Transverse colon (tissue), 4 donors: Measurements from ENCODE around the gene DCLRE1B. TPM values are rescaled to one million over a fixed set of nuclear protein-coding genes. Genes with fewer than 3 reads are reported as not detected.

ENCODE experiments used
- DNase-seq: peaks from one replicate; pipeline ENCODE4 v3.0.0-alpha.2; 2019
- H3K27ac ChIP-seq, 4 donors: fragments of 200-600 bp; sonication (generic); 2 replicates each; pipeline ENCODE4 v1.5.1; 2016 to 2018; ENCODE audit warnings: inconsistent platforms in 4 of 4
- H3K27me3 ChIP-seq: fragments of 200-600 bp; sonication (generic); 2 replicates; pipeline ENCODE4 v1.5.1; 2017; ENCODE audit warnings: inconsistent platforms
- H3K36me3 ChIP-seq, 4 donors: fragments of 200-600 bp; sonication (generic); 2 replicates each; pipeline ENCODE4 v1.5.1; 2017 to 2019; ENCODE audit warnings: inconsistent platforms in 4 of 4
- H3K4me1 ChIP-seq, 4 donors: fragments of 200-600 bp; sonication (generic); 2 replicates each; pipeline ENCODE4 v1.5.1; 2017 to 2020; ENCODE audit warnings: inconsistent platforms in 4 of 4
- H3K4me3 ChIP-seq, 4 donors: fragments of 200-600 bp; sonication (generic); 1 replicate in 1 of 4; 2 replicates in 3 of 4; pipeline versions ENCODE4 v1.5.1 to v1.6.1; 2017 to 2019; ENCODE audit warnings: inconsistent platforms in 4 of 4
- H3K9me3 ChIP-seq, 2 donors: fragments of 200-600 bp; sonication (generic); 2 replicates each; pipeline ENCODE4 v1.5.1; 2017 to 2019; ENCODE audit warnings: inconsistent platforms in 2 of 2
- CTCF ChIP-seq, 5 experiments: fragments of 200-600 bp in 3 of 5; fragments of 450-650 bp in 2 of 5; sonication (generic) in 3 of 5; IDR thresholded peaks; 1 replicate in 2 of 5; 2 replicates in 3 of 5; pipeline ENCODE4 v1.5.1; 2016 to 2017; ENCODE audit warnings: antibody characterized with exemption in 5 of 5, inconsistent platforms in 3 of 5, mild to moderate bottlenecking in 2 of 5, moderate library complexity in 1 of 5
- EP300 ChIP-seq: sonication (generic); formaldehyde crosslinking; IDR thresholded peaks from one replicate; pipeline ENCODE4 v1.6.1; 2017; ENCODE audit warnings: antibody characterized with exemption, low read depth
- POLR2A ChIP-seq: fragments of 450-650 bp; IDR thresholded peaks from one replicate; pipeline ENCODE4 v1.6.1; 2016; ENCODE audit warnings: antibody characterized with exemption, mild to moderate bottlenecking, moderate library complexity
- POLR2AphosphoS5 ChIP-seq, 3 donors: sonication (generic); formaldehyde crosslinking; IDR thresholded peaks; one replicate each; pipeline ENCODE4 v1.6.1; 2016; ENCODE audit warnings: antibody characterized with exemption in 3 of 3
- WGBS, 2 donors: methylation state at CpG; one replicate each; pipeline ENCODE4 v1.1.5; 2018; ENCODE audit warnings: low coverage in 1 of 2; 5-methylcytosine and 5-hydroxymethylcytosine counted together
- in situ Hi-C, 4 donors: fragments of 200-750 bp; cut with MboI; loops; one replicate each; pipeline versions ENCODE4 v1.15.0 to v1.15.1; 2017; ENCODE audit warnings: low sequenced_read_pairs in 3 of 4, low pct_ligation_motif_present in 1 of 4, low pct_unique_long_range_greater_than_20kb in 1 of 4
- intact Hi-C: fragments of 100-400 bp; cut with DNase I; formaldehyde crosslinking; loops from one replicate; pipeline ENCODE4 v1.15.1; 2023; ENCODE audit warnings: low total_unique reads
- total RNA-seq, 4 donors: library from RNA; depleted of rRNA; stranded (reverse); fragments of >200 nt; gene quantifications; one replicate each; pipeline ENCODE4 v1.1.0, GENCODE V29; 2016

DCLRE1B gene
- total RNA-seq, 4 donors from 2014 or later: 2.4 to 6.2 (median 2.9) TPM; not detected in 1

- no peak for DNase-seq
- intact Hi-C loops: loop anchor here (5.0 kb wide), 2 partner anchors 38 to 67 kb away; no protein-coding TSS in a partner anchor
- Histone ChIP-seq H3K27me3 (no peaks in the 10 kb centered on the region), H3K36me3 (peaks cover 0 to 9% (median 0%) of the 10 kb centered on the region in 4 donors), H3K27ac (peak overlapping the region; percentile 92 to 97 (median 96)), H3K9me3 (no peaks in the 10 kb centered on the region), H3K4me3 (peak overlapping the region; percentile 56 to 93 (median 76)), H3K4me1 (peaks cover 10 to 49% (median 31%) of the 10 kb centered on the region in 4 donors)
- in situ Hi-C loops: loop anchor here in 2 of 4 donors (5.0 to 10.0 kb wide), 2 partner anchors 69 to 72 kb away; no protein-coding TSS in a partner anchor
- no peak for TF ChIP-seq POLR2AphosphoS5 (IDR thresholded peaks at IDR 0.05)
- no peak for TF ChIP-seq POLR2A
- no peak for TF ChIP-seq CTCF (IDR thresholded peaks at IDR 0.05)
- TF ChIP-seq EP300: no peak
- WGBS, 2 donors: 0% methylated on average over 5 to 11 of the region's 11 CpGs
Measured at GRCh38 chr1:113904293-113904673, 843 bp upstream of the DCLRE1B start.

- 0% methylated on average over 17 of the region's 17 CpGs; no CpG with 5 or more reads in 1 of the 2 donors for WGBS, 2 donors
- in situ Hi-C loops (loop anchor here in 1 of 4 donors (10.0 kb wide), 1 partner anchor 71 kb away; no protein-coding TSS in a partner anchor), intact Hi-C loops (loop anchor here (1.0 kb wide), 1 partner anchor 24 kb away; the partner anchor contains the start of gene HIPK1)
- peak overlapping the region; percentile 41 to 93 (median 76) for H3K4me3 ChIP-seq
- peak overlapping the region; percentile 92 to 97 (median 96) for H3K27ac ChIP-seq
- no peaks in the 10 kb centered on the region for H3K36me3 ChIP-seq
- H3K4me1 ChIP-seq: peaks cover 10 to 47% (median 31%) of the 10 kb centered on the region in 4 donors
- no peaks in the 10 kb centered on the region for H3K9me3 ChIP-seq
- DNase-seq: peak; percentile 39
- H3K27me3 ChIP-seq: no peaks in the 10 kb centered on the region
- no peak for TF ChIP-seq CTCF (IDR thresholded peaks at IDR 0.05)
- no peak for TF ChIP-seq POLR2A
- no peak for TF ChIP-seq EP300
- no peak for TF ChIP-seq POLR2AphosphoS5 (IDR thresholded peaks at IDR 0.05)
Measured at GRCh38 chr1:113905435-113905861, 322 bp downstream of the DCLRE1B start.

- Histone ChIP-seq H3K4me3 (no peak overlapping the region), H3K36me3 (peaks cover 0 to 7% (median 0%) of the 10 kb centered on the region in 4 donors), H3K27me3 (no peaks in the 10 kb centered on the region), H3K4me1 (peaks cover 0 to 10% (median 8%) of the 10 kb centered on the region in 4 donors), H3K27ac (peak overlapping the region; percentile 58 to 71 (median 64)), H3K9me3 (no peaks in the 10 kb centered on the region)
- no peak for DNase-seq
- intact Hi-C loops: no loop called here
- TF ChIP-seq POLR2A: no peak
- no peak for TF ChIP-seq CTCF (IDR thresholded peaks at IDR 0.05)
- no peak for TF ChIP-seq POLR2AphosphoS5 (IDR thresholded peaks at IDR 0.05)
- no peak for TF ChIP-seq EP300
- WGBS, 2 donors: 58 to 60% methylated on average over 4 to 6 of the region's 6 CpGs
- in situ Hi-C loops: no loop called here
Measured at GRCh38 chr1:113912594-113913311, 7.6 kb downstream of the DCLRE1B start.

- WGBS, 2 donors: 61 to 63% methylated on average over 1 to 3 of the region's 3 CpGs
Measured at GRCh38 chr1:113913312-113913668, 8.2 kb downstream of the DCLRE1B start.

More at GRCh38 chr1:113913312-113913668, 8.2 kb downstream of the DCLRE1B start:
- Histone ChIP-seq H3K9me3 (no peaks in the 10 kb centered on the region), H3K27me3 (no peaks in the 10 kb centered on the region), H3K27ac (peak overlapping the region; percentile 58 to 71 (median 64)), H3K36me3 (peaks cover 0 to 7% (median 0%) of the 10 kb centered on the region in 4 donors), H3K4me3 (no peak overlapping the region), H3K4me1 (peaks cover 0 to 10% (median 8%) of the 10 kb centered on the region in 4 donors)
- TF ChIP-seq POLR2AphosphoS5 (IDR thresholded peaks at IDR 0.05) (no peak), POLR2A (no peak), CTCF (IDR thresholded peaks at IDR 0.05) (no peak), EP300 (no peak)
- DNase-seq: no peak
- in situ Hi-C loops (no loop called here), intact Hi-C loops (no loop called here)
